Measurements from ENCODE around the gene ZCCHC7. TPM values are rescaled to one million over a fixed set of nuclear protein-coding genes. Genes with fewer than 3 reads are reported as not detected.

ZCCHC7 gene
- total and polyA plus RNA-seq, 10 of the 15 experiments (the other 5 are each of a cell fraction or from before 2014, with no cell fraction given), result 42.9 to 178 (median 53.3) TPM

DNA sequence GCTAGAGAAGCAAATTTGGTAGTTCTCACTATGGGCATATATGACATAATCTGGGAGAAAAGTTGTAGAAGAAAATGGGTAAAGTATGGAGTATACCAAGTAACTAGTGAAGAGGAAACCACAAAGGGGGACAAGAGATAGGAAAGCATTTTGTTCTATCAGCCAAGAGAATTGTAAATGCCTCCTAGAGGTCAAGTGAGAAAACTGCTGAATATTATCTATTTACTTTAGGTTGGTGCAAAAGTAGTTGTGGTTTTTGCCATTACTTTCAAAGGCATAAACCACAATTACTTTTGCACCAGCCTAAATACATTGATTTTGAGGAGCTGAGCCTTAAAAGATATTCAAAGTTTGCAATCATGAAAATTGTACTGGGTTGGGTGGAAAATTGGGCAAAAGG, 175.4 kb downstream of the ZCCHC7 start:
- intact Hi-C loops (cut with micrococcal nuclease; ENCODE audit: unreplicated experiment), result loop anchor here (2.0 kb wide), 2 partner anchors 75 to 83 kb away; no protein-coding TSS in a partner anchor
- ChIA-PET SMC1A (ENCODE audit: uncharacterized antibody, unreplicated experiment) (interaction anchor here (0.9 to 5.4 kb wide), 17 partner anchors 9 to 302 kb away, joined by 3 to 40 read pairs (median 5); no protein-coding TSS in a partner anchor), RAD21 (ENCODE audit: unreplicated experiment) (interaction anchor here (0.9 to 8.5 kb wide), 12 partner anchors 12 to 297 kb away, joined by 3 to 104 read pairs (median 4); no protein-coding TSS in a partner anchor), POLR2A (interaction anchor here (0.6 to 1.9 kb wide), 3 partner anchors 99 to 260 kb away, joined by 3 to 6 read pairs (median 4); no protein-coding TSS in a partner anchor), CTCF (interaction anchor here (0.7 to 4.2 kb wide), 7 partner anchors 11 to 300 kb away, joined by 3 to 21 read pairs (median 4); no protein-coding TSS in a partner anchor)
- Histone ChIP-seq H3K4me2 (ENCODE audit: control insufficient read depth, insufficient read depth) (peak overlapping the region; percentile 28; the same call in 1 of the 2 replicates), H3K79me2 (ENCODE audit: control insufficient read depth, insufficient read depth, low read length) (peaks cover 86% of the 10 kb centered on the region), H3K36me3 (ENCODE audit: control insufficient read depth in 2 of 2, insufficient read depth in 2 of 2, low read length in 1 of 2) (no peaks in the 10 kb centered on the region; a peak in 3 of 4 replicates), H3K9ac (ENCODE audit: control insufficient read depth, insufficient read depth, low read length) (no peak overlapping the region), H3K27me3 (replicated peaks in 1 of 2; ENCODE audit: control insufficient read depth in 2 of 2, insufficient read depth in 2 of 2, low read length in 1 of 2) (no peaks in the 10 kb centered on the region), H2AFZ (ENCODE audit: control insufficient read depth, low read depth, low read length) (no peak overlapping the region), H4K20me1 (ENCODE audit: control insufficient read depth, insufficient read depth) (no peaks in the 10 kb centered on the region), H3K27ac (ENCODE audit: control insufficient read depth, insufficient read depth) (peak overlapping the region; percentile 90; the same call in 1 of the 2 replicates), H3K4me1 (ENCODE audit: control insufficient read depth, insufficient read depth, low read length) (peaks cover 64% of the 10 kb centered on the region), H3K4me3 (no peak overlapping the region), H3K9me3 (replicated peaks; ENCODE audit: control insufficient read depth, insufficient read depth, low read length) (no peaks in the 10 kb centered on the region)
- peak; percentile 19 for ATAC-seq
- DNase-seq (ENCODE audit: low read depth, low spot score), result no peak
- in situ Hi-C loops (cut with MboI), result no loop called here
- FAIRE-seq, result peak; percentile 66
- BruUV-seq (replicated peaks), result no TSS peak
- peak; percentile 54 to 56; a peak in 3 of 4 replicates for TF ChIP-seq IKZF2 (IDR thresholded peaks at IDR 0.05)
- TF ChIP-seq, protein P1, sequence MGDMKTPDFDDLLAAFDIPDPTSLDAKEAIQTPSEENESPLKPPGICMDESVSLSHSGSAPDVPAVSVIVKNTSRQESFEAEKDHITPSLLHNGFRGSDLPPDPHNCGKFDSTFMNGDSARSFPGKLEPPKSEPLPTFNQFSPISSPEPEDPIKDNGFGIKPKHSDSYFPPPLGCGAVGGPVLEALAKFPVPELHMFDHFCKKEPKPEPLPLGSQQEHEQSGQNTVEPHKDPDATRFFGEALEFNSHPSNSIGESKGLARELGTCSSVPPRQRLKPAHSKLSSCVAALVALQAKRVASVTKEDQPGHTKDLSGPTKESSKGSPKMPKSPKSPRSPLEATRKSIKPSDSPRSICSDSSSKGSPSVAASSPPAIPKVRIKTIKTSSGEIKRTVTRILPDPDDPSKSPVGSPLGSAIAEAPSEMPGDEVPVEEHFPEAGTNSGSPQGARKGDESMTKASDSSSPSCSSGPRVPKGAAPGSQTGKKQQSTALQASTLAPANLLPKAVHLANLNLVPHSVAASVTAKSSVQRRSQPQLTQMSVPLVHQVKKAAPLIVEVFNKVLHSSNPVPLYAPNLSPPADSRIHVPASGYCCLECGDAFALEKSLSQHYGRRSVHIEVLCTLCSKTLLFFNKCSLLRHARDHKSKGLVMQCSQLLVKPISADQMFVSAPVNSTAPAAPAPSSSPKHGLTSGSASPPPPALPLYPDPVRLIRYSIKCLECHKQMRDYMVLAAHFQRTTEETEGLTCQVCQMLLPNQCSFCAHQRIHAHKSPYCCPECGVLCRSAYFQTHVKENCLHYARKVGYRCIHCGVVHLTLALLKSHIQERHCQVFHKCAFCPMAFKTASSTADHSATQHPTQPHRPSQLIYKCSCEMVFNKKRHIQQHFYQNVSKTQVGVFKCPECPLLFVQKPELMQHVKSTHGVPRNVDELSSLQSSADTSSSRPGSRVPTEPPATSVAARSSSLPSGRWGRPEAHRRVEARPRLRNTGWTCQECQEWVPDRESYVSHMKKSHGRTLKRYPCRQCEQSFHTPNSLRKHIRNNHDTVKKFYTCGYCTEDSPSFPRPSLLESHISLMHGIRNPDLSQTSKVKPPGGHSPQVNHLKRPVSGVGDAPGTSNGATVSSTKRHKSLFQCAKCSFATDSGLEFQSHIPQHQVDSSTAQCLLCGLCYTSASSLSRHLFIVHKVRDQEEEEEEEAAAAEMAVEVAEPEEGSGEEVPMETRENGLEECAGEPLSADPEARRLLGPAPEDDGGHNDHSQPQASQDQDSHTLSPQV (IDR thresholded peaks at IDR 0.05), result peak; percentile 60; the same call in 1 of the 2 replicates
- TF ChIP-seq, protein P2, sequence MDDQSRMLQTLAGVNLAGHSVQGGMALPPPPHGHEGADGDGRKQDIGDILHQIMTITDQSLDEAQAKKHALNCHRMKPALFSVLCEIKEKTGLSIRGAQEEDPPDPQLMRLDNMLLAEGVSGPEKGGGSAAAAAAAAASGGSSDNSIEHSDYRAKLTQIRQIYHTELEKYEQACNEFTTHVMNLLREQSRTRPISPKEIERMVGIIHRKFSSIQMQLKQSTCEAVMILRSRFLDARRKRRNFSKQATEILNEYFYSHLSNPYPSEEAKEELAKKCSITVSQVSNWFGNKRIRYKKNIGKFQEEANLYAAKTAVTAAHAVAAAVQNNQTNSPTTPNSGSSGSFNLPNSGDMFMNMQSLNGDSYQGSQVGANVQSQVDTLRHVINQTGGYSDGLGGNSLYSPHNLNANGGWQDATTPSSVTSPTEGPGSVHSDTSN (IDR thresholded peaks at IDR 0.05; ENCODE audit: insufficient replicate concordance, low read depth, low read length), result no peak
- TF ChIP-seq RAD21 (IDR thresholded peaks at IDR 0.05; ENCODE audit: insufficient read depth, low read depth, low read length), result peak; percentile 39; the same call in 1 of the 2 replicates
- TF ChIP-seq, protein P3, sequence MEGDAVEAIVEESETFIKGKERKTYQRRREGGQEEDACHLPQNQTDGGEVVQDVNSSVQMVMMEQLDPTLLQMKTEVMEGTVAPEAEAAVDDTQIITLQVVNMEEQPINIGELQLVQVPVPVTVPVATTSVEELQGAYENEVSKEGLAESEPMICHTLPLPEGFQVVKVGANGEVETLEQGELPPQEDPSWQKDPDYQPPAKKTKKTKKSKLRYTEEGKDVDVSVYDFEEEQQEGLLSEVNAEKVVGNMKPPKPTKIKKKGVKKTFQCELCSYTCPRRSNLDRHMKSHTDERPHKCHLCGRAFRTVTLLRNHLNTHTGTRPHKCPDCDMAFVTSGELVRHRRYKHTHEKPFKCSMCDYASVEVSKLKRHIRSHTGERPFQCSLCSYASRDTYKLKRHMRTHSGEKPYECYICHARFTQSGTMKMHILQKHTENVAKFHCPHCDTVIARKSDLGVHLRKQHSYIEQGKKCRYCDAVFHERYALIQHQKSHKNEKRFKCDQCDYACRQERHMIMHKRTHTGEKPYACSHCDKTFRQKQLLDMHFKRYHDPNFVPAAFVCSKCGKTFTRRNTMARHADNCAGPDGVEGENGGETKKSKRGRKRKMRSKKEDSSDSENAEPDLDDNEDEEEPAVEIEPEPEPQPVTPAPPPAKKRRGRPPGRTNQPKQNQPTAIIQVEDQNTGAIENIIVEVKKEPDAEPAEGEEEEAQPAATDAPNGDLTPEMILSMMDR (IDR thresholded peaks at IDR 0.05 in 2 of 3, conservative IDR thresholded peaks at IDR 0.05 in 1 of 3; ENCODE audit: control insufficient read depth in 2 of 3, extremely low read depth in 1 of 3, insufficient read depth in 1 of 3, low read depth in 3 of 3, low read length in 3 of 3), result peak in 2 of 3 experiments; percentile 37 to 41; a peak in 4 of 6 replicates
- TF ChIP-seq, protein P4, sequence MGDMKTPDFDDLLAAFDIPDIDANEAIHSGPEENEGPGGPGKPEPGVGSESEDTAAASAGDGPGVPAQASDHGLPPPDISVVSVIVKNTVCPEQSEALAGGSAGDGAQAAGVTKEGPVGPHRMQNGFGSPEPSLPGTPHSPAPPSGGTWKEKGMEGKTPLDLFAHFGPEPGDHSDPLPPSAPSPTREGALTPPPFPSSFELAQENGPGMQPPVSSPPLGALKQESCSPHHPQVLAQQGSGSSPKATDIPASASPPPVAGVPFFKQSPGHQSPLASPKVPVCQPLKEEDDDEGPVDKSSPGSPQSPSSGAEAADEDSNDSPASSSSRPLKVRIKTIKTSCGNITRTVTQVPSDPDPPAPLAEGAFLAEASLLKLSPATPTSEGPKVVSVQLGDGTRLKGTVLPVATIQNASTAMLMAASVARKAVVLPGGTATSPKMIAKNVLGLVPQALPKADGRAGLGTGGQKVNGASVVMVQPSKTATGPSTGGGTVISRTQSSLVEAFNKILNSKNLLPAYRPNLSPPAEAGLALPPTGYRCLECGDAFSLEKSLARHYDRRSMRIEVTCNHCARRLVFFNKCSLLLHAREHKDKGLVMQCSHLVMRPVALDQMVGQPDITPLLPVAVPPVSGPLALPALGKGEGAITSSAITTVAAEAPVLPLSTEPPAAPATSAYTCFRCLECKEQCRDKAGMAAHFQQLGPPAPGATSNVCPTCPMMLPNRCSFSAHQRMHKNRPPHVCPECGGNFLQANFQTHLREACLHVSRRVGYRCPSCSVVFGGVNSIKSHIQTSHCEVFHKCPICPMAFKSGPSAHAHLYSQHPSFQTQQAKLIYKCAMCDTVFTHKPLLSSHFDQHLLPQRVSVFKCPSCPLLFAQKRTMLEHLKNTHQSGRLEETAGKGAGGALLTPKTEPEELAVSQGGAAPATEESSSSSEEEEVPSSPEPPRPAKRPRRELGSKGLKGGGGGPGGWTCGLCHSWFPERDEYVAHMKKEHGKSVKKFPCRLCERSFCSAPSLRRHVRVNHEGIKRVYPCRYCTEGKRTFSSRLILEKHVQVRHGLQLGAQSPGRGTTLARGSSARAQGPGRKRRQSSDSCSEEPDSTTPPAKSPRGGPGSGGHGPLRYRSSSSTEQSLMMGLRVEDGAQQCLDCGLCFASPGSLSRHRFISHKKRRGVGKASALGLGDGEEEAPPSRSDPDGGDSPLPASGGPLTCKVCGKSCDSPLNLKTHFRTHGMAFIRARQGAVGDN (IDR thresholded peaks at IDR 0.05), result 0 out of 2 replicates have a peak, but pooled peaks have one; percentile 17
- no peak for TF ChIP-seq POLR2A (IDR thresholded peaks at IDR 0.05; ENCODE audit: low read depth, low read length)
- TF ChIP-seq MTA2 (IDR thresholded peaks at IDR 0.05; ENCODE audit: low read depth), result peak; percentile 47
- TF ChIP-seq NFIC (IDR thresholded peaks at IDR 0.05; ENCODE audit: low read depth, low read length), result 0 out of 2 replicates have a peak, but pooled peaks have one; percentile 7
- TF ChIP-seq RFX5 (IDR thresholded peaks at IDR 0.05; ENCODE audit: low read depth, low read length), result no peak
- TF ChIP-seq FOXM1 (IDR thresholded peaks at IDR 0.05; ENCODE audit: low read depth, low read length), result no peak

Measured in GM12878 (cell line).